Measurements from ENCODE around the gene MID1IP1. TPM values are rescaled to one million over a fixed set of nuclear protein-coding genes. Genes with fewer than 3 reads are reported as not detected.

The MID1IP1 gene
- total and polyA plus RNA-seq, 10 of the 15 experiments (the other 5 are each of a cell fraction or from before 2014, with no cell fraction given): 0.21 to 62.2 (median 14.6) TPM

DNA sequence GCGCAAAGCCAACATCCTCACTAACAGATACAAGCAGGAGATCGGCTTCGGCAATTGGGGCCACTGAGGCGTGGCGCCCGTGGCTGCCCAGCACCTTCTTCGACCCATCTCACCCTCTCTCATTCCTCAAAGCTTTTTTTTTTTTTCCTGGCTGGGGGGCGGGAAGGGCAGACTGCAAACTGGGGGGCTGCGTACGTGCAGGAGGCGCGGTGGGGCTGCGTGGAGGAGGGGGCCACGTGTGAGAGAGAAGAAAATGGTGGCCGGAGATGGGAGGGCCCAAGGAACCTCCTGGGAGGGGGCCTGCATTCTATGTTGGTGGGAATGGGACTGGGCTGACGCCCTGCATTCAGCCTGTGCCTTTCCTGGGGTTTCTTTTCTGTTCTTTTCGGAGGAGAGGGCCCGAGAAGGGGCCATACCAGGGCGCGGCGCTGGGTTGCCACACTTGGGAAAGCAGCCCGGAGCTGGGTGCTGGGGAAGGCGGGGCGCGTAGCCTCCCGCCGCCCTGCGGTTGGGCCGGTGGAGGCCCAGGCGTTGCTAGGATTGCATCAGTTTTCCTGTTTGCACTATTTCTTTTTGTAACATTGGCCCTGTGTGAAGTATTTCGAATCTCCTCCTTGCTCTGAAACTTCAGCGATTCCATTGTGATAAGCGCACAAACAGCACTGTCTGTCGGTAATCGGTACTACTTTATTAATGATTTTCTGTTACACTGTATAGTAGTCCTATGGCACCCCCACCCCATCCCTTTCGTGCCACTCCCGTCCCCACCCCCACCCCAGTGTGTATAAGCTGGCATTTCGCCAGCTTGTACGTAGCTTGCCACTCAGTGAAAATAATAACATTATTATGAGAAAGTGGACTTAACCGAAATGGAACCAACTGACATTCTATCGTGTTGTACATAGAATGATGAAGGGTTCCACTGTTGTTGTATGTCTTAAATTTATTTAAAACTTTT, 4.5 kb downstream of the MID1IP1 start (continued):
- TF ChIP-seq, protein P1, sequence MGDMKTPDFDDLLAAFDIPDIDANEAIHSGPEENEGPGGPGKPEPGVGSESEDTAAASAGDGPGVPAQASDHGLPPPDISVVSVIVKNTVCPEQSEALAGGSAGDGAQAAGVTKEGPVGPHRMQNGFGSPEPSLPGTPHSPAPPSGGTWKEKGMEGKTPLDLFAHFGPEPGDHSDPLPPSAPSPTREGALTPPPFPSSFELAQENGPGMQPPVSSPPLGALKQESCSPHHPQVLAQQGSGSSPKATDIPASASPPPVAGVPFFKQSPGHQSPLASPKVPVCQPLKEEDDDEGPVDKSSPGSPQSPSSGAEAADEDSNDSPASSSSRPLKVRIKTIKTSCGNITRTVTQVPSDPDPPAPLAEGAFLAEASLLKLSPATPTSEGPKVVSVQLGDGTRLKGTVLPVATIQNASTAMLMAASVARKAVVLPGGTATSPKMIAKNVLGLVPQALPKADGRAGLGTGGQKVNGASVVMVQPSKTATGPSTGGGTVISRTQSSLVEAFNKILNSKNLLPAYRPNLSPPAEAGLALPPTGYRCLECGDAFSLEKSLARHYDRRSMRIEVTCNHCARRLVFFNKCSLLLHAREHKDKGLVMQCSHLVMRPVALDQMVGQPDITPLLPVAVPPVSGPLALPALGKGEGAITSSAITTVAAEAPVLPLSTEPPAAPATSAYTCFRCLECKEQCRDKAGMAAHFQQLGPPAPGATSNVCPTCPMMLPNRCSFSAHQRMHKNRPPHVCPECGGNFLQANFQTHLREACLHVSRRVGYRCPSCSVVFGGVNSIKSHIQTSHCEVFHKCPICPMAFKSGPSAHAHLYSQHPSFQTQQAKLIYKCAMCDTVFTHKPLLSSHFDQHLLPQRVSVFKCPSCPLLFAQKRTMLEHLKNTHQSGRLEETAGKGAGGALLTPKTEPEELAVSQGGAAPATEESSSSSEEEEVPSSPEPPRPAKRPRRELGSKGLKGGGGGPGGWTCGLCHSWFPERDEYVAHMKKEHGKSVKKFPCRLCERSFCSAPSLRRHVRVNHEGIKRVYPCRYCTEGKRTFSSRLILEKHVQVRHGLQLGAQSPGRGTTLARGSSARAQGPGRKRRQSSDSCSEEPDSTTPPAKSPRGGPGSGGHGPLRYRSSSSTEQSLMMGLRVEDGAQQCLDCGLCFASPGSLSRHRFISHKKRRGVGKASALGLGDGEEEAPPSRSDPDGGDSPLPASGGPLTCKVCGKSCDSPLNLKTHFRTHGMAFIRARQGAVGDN (IDR thresholded peaks at IDR 0.05): peak; percentile 56; the same call in 1 of the 2 replicates
- TF ChIP-seq PAX5 (IDR thresholded peaks at IDR 0.05; ENCODE audit: borderline replicate concordance, low read depth, low read length) (peak; percentile 62; the same call in 1 of the 2 replicates), RUNX3 (IDR thresholded peaks at IDR 0.05; ENCODE audit: low read length) (peak; percentile 86), ESRRA (IDR thresholded peaks at IDR 0.05; ENCODE audit: low read length) (no peak), CEBPB (IDR thresholded peaks at IDR 0.05; ENCODE audit: borderline replicate concordance in 1 of 2, low read depth in 2 of 2, low read length in 2 of 2) (peak in 1 of 2 experiments; percentile 46; a peak in 1 of 4 replicates), LARP7 (IDR thresholded peaks at IDR 0.05) (0 out of 2 replicates have a peak, but pooled peaks have one; percentile 22), GATAD2B (conservative IDR thresholded peaks at IDR 0.05; ENCODE audit: low read depth) (peak; percentile 24; the same call in 1 of the 2 replicates), CHD2 (IDR thresholded peaks at IDR 0.05; ENCODE audit: borderline replicate concordance, low read depth, low read length) (no peak)
